Small intestine (tissue), 7 donors: ENCODE results near the gene CNOT8. TPM values are rescaled to one million over a fixed set of nuclear protein-coding genes. Genes with fewer than 3 reads are reported as not detected.

Experiments
- DNase-seq, 2 donors: peaks; one replicate each; pipeline versions ENCODE4 v3.0.0 to v3.0.0-alpha.2; 2013
- FAIRE-seq: peaks from 2 replicates; lab custom pipeline; 2012; peaks lifted over from hg19 to GRCh38; lab: Jason Lieb, UNC
- H3K27ac ChIP-seq, 3 donors: one replicate each; pipeline ENCODE4 v1.5.1; 2013; ENCODE audit warnings: low read length in 2 of 3, mild to moderate bottlenecking in 2 of 3, control low read depth in 1 of 3, inconsistent platforms in 1 of 3, low read depth in 1 of 3, moderate library complexity in 1 of 3
- H3K27me3 ChIP-seq, 3 donors: one replicate each; pipeline ENCODE4 v1.6.1; 2013; ENCODE audit warnings: low read length in 3 of 3, inconsistent platforms in 1 of 3; ENCODE audit not compliant: control insufficient read depth in 3 of 3, insufficient read depth in 3 of 3
- H3K36me3 ChIP-seq, 3 donors: one replicate each; pipeline ENCODE4 v1.6.1; 2013; ENCODE audit warnings: low read length in 3 of 3, inconsistent platforms in 1 of 3, low read depth in 1 of 3, mild to moderate bottlenecking in 1 of 3, moderate library complexity in 1 of 3; ENCODE audit not compliant: control insufficient read depth in 3 of 3, insufficient read depth in 2 of 3
- H3K4me1 ChIP-seq, 3 donors: one replicate each; pipeline ENCODE4 v1.6.1; 2013; ENCODE audit warnings: low read length in 2 of 3, inconsistent platforms in 1 of 3, low read depth in 1 of 3, mild to moderate bottlenecking in 1 of 3, moderate library complexity in 1 of 3; ENCODE audit not compliant: control insufficient read depth in 3 of 3, insufficient read depth in 2 of 3
- H3K4me3 ChIP-seq, 3 donors: one replicate each; pipeline ENCODE4 v1.5.1; 2013; ENCODE audit warnings: low read length in 3 of 3, control low read depth in 1 of 3, inconsistent platforms in 1 of 3, low read depth in 1 of 3, mild to moderate bottlenecking in 1 of 3, moderate library complexity in 1 of 3
- H3K9me3 ChIP-seq, 2 donors: one replicate each; pipeline ENCODE4 v1.6.1; 2013; ENCODE audit warnings: low read depth in 1 of 2, low read length in 1 of 2; ENCODE audit not compliant: control insufficient read depth in 2 of 2, insufficient read depth in 1 of 2
- whole genome bisulfite sequencing, 3 donors: extraction: QIAGEN DNeasy Blood & Tissue Kit; methylation state at CpG; one replicate each; pipeline ENCODE4 v1.1.7; 2013; 5-methylcytosine and 5-hydroxymethylcytosine counted together
- polyA plus RNA-seq, 4 donors: library from polyadenylated mRNA; stranded (reverse) in 3 of 4; unstranded in 1 of 4; fragments of 200-250 nt in 3 of 4; fragments of 120-200 nt in 1 of 4; gene quantifications; one replicate each; pipeline versions ENCODE4 v1.2.1 to v1.2.3, GENCODE V29; 2013
- donor health status: healthy with polysubstance abuse.
- donor health status: control.
- donor health status: control.
- donor health status: Bipolar disorder and iron deficiency.
- donor health status: healthy.

The CNOT8 gene
- polyA plus RNA-seq, 4 donors: 43.5 to 54.1 (median 48.9) TPM

GRCh38 chr5:154923441-154924430, 65.3 kb downstream of the CNOT8 start:
- Histone ChIP-seq H3K4me3 (no peak overlapping the region), H3K27ac (no peak overlapping the region), H3K36me3 (peaks cover 8 to 21% (median 12%) of the 10 kb centered on the region in 3 donors), H3K9me3 (no peaks in the 10 kb centered on the region), H3K27me3 (no peaks in the 10 kb centered on the region), H3K4me1 (no peaks in the 10 kb centered on the region)
- 91 to 94% (median 92%) methylated on average over 7 of the region's 7 CpGs for WGBS, 3 donors
- no peak for DNase-seq
- no peak for FAIRE-seq

Other genes starting within 250 kb of the CNOT8 start
- 100 to 1,000 TPM in 1 of 4 donors, 10 to 100 TPM in 3; 16.8 to 104 (median 43.0) TPM for gene LARP1, start 103.2 kb upstream of the CNOT8 start, polyA plus RNA-seq
- gene FAXDC2, start 8.0 kb upstream of the CNOT8 start, polyA plus RNA-seq: 10 to 100 TPM; 10.8 to 30.9 (median 15.1) TPM
- gene GEMIN5, start 79.6 kb downstream of the CNOT8 start, polyA plus RNA-seq: 10 to 100 TPM in 1 of 4 donors, 1 to 10 TPM in 3; 1.4 to 11.6 (median 3.4) TPM
- gene MRPL22, start 82.4 kb downstream of the CNOT8 start, polyA plus RNA-seq: 10 to 100 TPM; 33.6 to 63.5 (median 59.2) TPM
- under 1 TPM in 1 of 4 donors, not detected in 3; 0.03 TPM for gene KIF4B, start 155.1 kb downstream of the CNOT8 start, polyA plus RNA-seq